Measurements from ENCODE around the gene RPL10A. TPM values are rescaled to one million over a fixed set of nuclear protein-coding genes. Genes with fewer than 3 reads are reported as not detected.

The RPL10A gene
- total and polyA plus RNA-seq, 2 of the 13 experiments (the other 11 are each of a cell fraction or from before 2014, with no cell fraction given) = 1,854 to 2,726 TPM

GRCh38 chr6:35452183-35453090, 15.8 kb upstream of the RPL10A start, which contains the start of gene FANCE (continued):
- TF ChIP-seq HNF1B (CRISPR knock-in tag; IDR thresholded peaks at IDR 0.05) (peak; percentile 89), ZNF691 (CRISPR knock-in tag; IDR thresholded peaks at IDR 0.05; ENCODE audit: borderline replicate concordance, low read depth) (no peak), ZNF577 (CRISPR knock-in tag; IDR thresholded peaks at IDR 0.05; ENCODE audit: borderline replicate concordance, low read depth) (no peak), ZNF839 (CRISPR knock-in tag; IDR thresholded peaks at IDR 0.05; ENCODE audit: borderline replicate concordance) (0 out of 2 replicates have a peak, but pooled peaks have one; percentile 52), ZIK1 (CRISPR knock-in tag; IDR thresholded peaks at IDR 0.05; ENCODE audit: borderline replicate concordance, low read depth) (peak; percentile 87; the same call in 1 of the 2 replicates), TP53 (CRISPR knock-in tag; conservative IDR thresholded peaks at IDR 0.05) (no peak), JUND (CRISPR knock-in tag; IDR thresholded peaks at IDR 0.05) (no peak), ZNF746 (CRISPR knock-in tag; IDR thresholded peaks at IDR 0.05) (no peak), KIAA2018 (CRISPR knock-in tag; IDR thresholded peaks at IDR 0.05; ENCODE audit: borderline replicate concordance) (no peak), AGO2 (optimal IDR thresholded peaks at IDR 0.05; ENCODE audit: low read depth, low read length) (peak; percentile 48), ZNF512B (CRISPR knock-in tag; IDR thresholded peaks at IDR 0.05; ENCODE audit: borderline replicate concordance) (peak; percentile 34; the same call in 1 of the 2 replicates), MATR3 (CRISPR knock-in tag; IDR thresholded peaks at IDR 0.05) (no peak)
